ENCODE measurements around the gene PPP3CA.

- TF ChIP-seq EP300 (IDR thresholded peaks at IDR 0.05; ENCODE audit: borderline replicate concordance) (no peak), CREB1 (IDR thresholded peaks at IDR 0.05; ENCODE audit: low read depth) (no peak), YY1 (IDR thresholded peaks at IDR 0.05; ENCODE audit: low read depth) (no peak), TAF1 (IDR thresholded peaks at IDR 0.05; ENCODE audit: low read depth) (no peak), CEBPB (IDR thresholded peaks at IDR 0.05) (no peak)
These were observed 369.5 kb downstream of the PPP3CA start for GRCh38 chr4:100977746-100978397.
